NCI-H2227 (cell line): ENCODE measurements around the gene ACD.
"Not testable (repeated sequence)": the region's sequence is repeated elsewhere in the genome, so short reads cannot be mapped to it uniquely, and the experiment has no call there.

Experiments
- DNase-seq: peaks from one replicate; lab custom pipeline; 2025; ENCODE audit not compliant: unreplicated experiment; lab: John Stamatoyannopoulos, UW

The ACD gene

GRCh38 chr16:67659675-67660563 is at the start of gene ACD:
Gene ACD (minus strand): TSS chr16:67660260. CDS start chr16:67660220, 40 bp downstream.
- DNase-seq, result peak; percentile 94

GRCh38 chr16:67709050-67709449 is 49.0 kb upstream of the ACD start:
- DNase-seq, result no peak

GRCh38 chr16:67708368-67708771 is 48.3 kb upstream of the ACD start:
- no peak for DNase-seq

- DNase-seq, result no peak
Observed at GRCh38 chr16:67707790-67708189, 47.7 kb upstream of the ACD start.

- no peak for DNase-seq
Observed at GRCh38 chr16:67707210-67707609, 47.1 kb upstream of the ACD start.

GRCh38 chr16:67704110-67704509 is 44.0 kb upstream of the ACD start:
- no peak for DNase-seq

GRCh38 chr16:67703626-67704025 is 43.6 kb upstream of the ACD start:
- DNase-seq, result no peak

GRCh38 chr16:67702130-67702529 is 42.1 kb upstream of the ACD start:
- no peak for DNase-seq

- DNase-seq, result peak; percentile 37
Observed at GRCh38 chr16:67701420-67701819, 41.4 kb upstream of the ACD start.

GRCh38 chr16:67699265-67699664 is 39.2 kb upstream of the ACD start:
- DNase-seq, result no peak

GRCh38 chr16:67697422-67698185 is 37.5 kb upstream of the ACD start:
- no peak for DNase-seq

- no peak for DNase-seq
Observed at GRCh38 chr16:67694611-67695010, 34.6 kb upstream of the ACD start.

- not testable (repeated sequence) for DNase-seq
Observed at GRCh38 chr16:67693517-67694285, 33.6 kb upstream of the ACD start.

GRCh38 chr16:67685388-67686112 is 25.5 kb upstream of the ACD start:
- no peak for DNase-seq

GRCh38 chr16:67683767-67684166 is 23.7 kb upstream of the ACD start:
- no peak for DNase-seq

- DNase-seq, result no peak
Observed at GRCh38 chr16:67679935-67680897, 20.2 kb upstream of the ACD start.

GRCh38 chr16:67678354-67679023 is 18.4 kb upstream of the ACD start:
- DNase-seq, result no peak

GRCh38 chr16:67677712-67678111 is 17.7 kb upstream of the ACD start:
- no peak for DNase-seq

GRCh38 chr16:67676939-67677338 is 16.9 kb upstream of the ACD start:
- no peak for DNase-seq
